ENCODE data around the gene TTC34. TPM values are rescaled to one million over a fixed set of nuclear protein-coding genes. Genes with fewer than 3 reads are reported as not detected.

The TTC34 gene
- total RNA-seq, 1 donor from 2014 or later = 0.20 TPM

DNA sequence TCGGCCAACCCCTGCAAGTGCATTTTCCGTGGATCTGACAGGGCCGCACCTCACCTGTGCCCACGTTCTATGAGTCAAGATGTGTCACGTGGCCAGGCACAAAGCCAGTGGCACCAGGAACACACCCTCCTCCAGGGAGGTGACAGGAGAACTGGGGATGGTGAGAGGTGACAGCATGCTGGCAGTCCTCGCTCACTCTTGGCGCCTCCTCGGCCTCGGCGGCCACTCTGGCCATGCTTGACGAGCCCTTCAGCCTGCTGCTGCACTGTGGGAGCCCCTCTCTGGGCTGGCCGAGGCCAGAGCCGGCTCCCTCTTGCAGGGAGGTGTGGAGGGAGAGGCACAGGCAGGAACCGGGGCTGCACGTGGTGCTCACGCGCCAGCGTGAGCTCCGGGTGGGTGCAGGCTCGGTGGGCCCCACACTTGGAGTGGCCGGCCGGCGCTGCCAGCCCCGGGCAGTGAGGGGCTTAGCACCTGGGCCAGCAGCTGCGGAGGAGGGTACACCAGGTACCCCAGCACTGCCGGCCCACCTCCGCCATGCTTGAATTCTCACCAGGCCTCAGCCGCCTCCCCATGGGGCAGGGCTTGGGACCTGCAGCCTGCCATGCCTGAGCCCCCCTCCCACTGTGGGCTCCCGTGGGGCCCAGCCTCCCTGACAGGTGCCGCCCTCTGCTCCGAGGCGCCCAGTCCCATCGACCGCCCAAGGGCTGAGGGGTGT, 11.6 kb upstream of the TTC34 start:
- no peak for DNase-seq (ENCODE audit: low read depth)

DNA sequence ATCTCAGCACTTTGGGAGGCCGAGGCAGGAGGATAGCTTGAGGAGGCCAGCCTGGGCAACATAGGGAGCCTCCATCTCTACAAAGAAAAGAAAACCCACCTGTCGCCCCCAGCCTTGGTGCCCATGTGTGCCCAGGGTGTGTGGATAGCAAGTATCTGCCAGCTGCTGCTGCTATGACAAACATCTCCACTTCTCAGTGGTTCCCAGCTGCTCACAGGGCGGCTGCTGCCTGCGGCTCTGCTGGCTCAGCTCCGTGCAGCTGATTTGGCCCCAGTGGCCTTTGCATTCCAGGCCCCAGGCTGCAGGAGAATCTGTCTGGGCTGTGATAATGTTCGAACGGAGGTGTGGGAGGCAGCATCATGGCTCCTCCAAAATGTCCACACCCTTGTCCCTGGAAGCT, 10.6 kb upstream of the TTC34 start:
- no peak for DNase-seq (ENCODE audit: low read depth)

- DNase-seq (ENCODE audit: low read depth) = no peak
Observed at GRCh38 chr1:2811533-2811918, 10.0 kb upstream of the TTC34 start.

DNA sequence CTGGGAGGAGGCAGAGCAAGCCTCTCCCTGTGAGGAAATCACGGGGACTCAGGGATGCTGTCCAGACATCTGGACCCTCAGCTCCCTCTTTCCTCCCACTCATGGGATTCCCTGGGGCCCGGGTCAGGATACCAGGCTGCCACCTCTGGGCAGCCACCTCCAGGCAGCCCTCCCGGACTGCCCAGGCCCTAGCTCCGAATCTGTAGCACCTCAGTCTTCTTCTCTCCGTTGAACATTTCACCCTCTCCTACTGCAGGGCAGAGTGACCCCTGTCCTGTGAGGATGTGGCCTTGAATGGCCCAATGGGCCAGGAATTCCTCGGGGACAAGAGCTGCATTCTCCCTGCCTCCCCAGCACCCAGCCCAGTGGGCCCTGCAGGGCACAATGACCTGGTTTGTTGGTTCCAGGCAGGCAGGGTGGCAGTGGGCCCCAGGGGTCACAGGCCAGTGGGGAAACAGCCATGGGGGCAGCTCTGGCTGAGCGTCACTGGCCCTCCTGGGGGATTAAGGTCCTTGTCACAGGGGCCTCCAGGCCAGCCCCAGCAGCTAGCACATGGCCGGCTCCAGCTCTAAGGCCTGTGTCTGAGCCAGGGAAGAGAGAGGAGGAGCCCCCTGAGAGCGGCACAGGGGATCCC, 9.5 kb upstream of the TTC34 start:
- no peak for DNase-seq (ENCODE audit: low read depth)

GRCh38 chr1:2810281-2810680, 8.8 kb upstream of the TTC34 start:
- no peak for DNase-seq (ENCODE audit: low read depth)

DNA sequence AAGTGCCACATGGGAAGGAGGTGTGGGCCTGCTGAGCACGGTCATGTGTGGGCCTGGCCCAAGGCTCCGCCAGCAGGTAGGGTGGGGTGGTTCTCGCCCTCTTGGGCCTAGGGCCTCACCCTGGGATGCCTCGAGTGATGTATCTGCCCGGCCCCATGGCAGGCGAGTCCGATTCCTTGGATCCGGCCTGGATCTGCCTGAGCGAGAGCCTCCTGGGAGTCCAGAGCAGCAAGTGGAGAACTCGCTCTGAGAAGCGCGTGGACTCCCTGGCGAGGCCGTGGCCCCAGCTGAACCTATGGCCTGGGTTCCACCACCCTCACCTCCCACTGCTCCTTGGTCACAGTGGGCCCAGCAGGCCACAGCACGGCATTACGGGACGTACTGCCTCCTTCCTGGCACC, 8.2 kb upstream of the TTC34 start:
- no peak for DNase-seq (ENCODE audit: low read depth)

DNA sequence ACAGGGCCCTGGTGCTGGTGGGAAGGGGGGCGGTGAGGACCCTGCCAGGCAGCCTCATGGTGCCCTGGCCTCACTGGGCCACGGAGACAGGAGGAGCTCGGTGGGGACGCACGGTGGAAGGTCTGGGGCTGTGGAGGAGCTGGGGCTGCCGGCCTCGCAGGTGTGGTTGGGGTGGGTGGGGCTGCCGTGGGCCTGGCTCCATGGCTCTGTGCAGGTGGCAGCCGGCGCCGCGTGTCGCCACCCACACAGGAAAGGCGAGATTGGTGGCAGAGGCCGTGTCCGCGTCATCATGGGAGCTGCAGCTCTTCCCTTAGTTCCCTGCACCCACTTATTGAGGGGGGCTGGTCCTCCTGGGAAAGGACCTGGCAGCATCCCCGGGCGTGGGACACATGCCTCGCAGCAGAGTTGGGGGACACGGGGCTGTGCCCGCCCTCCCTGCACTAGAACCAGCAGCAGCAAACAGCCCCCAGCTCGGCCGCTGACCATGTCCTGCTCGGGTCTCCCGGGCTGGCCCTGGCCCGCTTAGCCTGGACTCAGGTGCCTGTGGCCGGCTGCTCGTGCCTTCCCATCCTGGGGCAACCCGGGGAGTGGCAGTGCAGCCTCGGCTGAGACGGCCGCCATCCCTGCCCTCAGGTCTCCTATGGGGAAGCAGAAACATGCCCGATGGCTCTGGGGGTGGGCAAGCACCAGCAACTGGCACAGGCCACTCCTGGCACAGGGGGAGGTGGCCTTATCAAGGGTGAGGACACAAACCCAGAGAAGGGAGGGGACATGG, 7.5 kb upstream of the TTC34 start:
- no peak for DNase-seq (ENCODE audit: low read depth)

DNA sequence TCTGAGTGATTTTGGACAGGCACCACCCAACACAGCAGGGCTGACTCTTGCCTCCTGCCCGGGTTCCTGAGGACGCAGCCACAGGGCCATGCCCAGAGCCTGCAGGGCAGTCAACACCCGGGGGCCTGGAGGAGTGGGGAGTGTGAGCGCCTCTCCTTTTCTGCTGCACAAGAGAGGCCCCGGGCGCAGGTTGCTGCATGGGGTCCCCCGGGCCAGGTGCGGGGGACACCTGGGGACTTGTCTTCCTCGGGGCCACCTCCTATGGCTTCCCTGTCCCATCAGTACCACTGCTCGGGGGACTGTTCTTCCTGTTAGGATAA, 6.9 kb upstream of the TTC34 start:
- DNase-seq (ENCODE audit: low read depth) = no peak

DNA sequence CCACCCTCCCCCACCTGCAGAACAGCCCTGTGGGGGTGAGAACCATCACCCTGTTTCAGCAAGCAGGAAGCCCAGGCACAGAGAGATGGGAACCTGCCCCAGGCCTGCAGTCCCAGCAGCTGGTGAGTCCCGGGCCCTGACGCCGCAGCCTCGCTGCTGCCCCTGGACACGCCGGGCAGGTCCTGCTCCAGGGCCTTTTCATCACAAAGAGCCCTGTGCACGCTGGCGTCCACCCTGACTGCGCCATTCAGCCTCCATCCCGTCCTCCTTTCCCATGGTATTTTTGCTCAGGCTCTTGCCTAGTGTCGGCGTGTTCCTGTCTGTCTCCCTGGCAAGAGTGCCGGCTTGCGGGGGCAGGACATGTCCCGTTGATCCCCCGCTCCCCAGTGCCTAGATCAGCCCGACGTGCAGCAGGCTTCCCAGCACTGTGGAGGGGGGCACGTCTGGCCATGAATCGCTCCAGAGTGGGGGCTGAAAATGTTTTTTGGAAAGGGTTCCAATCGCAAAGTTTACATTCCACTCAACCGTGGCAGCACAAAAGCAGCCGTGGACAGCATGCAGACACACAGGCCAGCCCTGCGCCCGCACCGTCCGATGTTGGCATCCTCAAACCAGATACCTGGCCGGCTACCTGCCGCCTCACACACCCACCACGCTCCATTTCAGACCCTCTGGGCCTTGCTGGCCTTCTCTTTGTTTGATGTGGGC, 6.3 kb upstream of the TTC34 start:
- no peak for DNase-seq (ENCODE audit: low read depth)

DNA sequence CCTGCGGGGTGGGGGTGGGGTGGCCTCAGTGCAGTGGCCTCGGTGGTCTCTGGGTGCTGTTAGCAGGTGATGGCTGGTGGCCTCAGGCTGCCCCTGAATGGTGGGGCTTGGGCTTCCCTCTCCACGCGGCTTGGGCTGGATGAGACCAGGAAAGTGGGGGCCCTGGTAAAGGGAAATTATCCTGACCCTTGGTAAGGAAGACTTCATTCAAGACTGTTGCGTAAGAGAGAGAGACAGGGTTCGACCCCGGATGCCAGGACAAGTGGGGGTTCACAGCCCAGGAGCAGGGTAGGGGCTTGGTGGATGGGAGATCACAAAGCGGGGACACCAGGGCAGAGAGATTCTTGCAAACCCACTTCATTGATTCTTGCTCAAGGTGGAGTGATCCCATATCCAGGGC, 5.5 kb upstream of the TTC34 start:
- DNase-seq (ENCODE audit: low read depth) = no peak

DNA sequence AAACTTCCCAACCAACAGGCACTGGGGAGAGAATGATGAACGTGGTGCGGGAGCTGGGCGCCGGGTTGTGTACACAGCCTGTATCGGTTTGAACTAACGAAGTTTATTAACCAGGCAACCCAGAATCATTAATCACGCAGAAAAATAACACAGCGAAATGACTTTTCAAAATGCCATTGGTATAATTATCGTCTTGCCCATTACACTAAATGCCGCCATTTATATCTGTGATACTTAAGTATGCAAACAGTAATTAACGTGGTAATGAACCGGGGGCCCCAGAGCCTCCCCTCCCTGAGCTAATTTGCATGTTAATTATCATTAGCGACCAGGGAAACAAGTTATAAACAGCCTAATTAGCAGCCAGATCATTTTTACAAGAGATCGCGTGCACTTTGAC, 5.1 kb upstream of the TTC34 start:
- DNase-seq (ENCODE audit: low read depth) = no peak

DNA sequence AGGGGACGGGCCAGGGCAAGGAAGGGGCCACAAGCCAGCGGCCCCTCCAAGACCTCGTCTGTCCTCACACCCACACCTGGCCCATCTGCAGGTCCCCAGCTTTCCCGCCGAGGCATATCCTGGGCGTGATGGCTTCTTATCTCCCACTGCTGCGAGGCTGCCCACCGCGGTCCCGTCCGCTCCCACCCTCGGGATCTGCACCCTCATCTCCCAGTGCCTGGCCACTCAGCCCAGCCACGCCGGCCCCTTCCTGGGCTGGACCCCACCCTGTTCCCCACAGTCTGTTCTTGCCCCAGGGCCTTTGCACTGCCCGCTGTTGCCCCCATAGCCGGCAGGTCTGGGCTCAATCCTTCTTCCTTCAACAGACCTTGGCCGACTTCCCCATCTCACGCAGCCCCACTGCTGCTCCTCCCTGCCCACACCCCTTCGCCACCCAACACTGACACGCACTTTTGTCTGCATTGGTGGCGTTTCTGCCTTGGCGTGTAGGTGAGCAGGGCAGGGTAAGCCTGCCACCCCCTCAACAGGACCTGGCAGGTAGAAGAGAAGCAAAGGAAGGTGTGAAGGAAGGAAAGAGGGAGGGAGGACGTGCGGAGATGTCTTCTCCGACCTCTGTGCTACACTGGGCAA, 4.4 kb upstream of the TTC34 start:
- no peak for DNase-seq (ENCODE audit: low read depth)

DNA sequence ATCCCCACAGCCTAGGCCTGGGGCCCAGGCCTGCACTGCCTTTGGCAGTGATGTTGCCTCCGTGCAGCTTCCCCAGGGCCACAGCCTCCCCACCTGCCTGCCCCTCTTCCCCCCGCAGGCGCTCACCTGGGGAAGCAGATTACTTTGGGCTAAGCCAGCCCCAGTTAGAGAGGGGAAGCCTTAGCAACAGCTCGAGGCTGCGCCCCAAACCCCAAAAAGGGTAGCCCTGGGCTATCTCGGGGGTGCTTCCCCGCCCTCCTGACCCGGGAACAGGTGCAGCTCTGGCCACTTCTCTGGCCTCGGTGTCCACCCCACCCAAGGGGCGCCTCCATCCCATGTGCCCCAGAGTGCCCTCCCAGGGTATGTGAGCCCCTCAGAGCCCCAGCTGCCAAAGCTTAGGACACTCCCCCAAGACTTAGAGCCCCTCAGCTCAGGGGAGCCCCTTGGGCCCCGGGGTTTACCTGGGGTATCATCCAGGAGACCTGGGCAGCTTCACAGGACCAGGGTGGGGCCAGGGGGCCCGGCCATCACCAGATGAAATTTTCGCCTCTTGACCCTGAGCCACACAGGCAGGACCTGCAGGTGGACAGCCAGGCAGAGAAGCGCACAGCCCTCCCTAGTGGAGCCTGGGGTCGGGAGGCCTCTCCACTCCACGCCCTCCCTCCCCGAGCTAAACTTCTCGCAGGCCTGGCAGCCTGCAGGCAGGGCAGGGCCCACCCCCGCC, 3.3 kb upstream of the TTC34 start:
- no peak for DNase-seq (ENCODE audit: low read depth)

GRCh38 chr1:2803931-2804627, 2.6 kb upstream of the TTC34 start:
- DNase-seq (ENCODE audit: low read depth) = no peak

DNA sequence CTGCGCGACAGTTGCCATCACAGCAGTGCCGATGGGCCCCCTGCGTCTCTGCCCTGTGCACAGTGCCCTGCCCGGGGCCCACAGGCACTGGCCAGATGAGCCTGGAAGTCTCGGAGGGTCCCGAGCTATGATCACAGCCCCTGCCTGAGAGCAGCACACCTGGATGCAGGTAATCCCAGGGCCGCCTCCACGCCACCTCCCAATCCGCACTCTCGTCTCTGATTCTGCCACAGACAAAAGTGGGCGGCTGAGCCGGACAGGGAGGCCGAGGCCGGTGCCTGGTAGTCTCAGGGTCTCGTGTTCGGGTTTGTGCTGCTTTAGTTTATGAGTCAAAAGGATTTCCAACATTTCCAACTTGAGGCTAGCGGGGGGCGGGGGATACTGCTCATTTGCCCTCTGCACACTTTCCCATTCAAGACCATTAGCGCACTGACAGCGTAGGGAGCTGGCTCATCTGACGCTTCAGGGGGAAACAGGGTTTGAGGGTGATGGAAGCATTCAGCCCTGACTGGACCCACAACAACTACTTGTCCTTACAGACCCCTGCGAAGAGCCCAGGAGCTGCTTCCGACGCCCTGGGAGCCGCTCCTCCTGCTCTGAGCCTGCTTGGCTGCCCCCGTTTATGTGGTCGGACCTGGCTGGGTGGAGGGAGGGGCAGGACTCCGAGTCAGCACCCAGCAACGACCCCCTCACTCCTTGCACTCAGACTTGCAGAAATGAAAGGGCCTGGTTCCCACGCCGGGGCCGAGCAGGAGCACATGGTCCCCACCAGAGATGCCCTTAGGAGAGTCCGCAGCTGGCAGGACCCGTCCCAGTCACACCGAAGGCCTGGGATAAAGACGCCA, 1.8 kb upstream of the TTC34 start:
- no peak for DNase-seq (ENCODE audit: low read depth)

DNA sequence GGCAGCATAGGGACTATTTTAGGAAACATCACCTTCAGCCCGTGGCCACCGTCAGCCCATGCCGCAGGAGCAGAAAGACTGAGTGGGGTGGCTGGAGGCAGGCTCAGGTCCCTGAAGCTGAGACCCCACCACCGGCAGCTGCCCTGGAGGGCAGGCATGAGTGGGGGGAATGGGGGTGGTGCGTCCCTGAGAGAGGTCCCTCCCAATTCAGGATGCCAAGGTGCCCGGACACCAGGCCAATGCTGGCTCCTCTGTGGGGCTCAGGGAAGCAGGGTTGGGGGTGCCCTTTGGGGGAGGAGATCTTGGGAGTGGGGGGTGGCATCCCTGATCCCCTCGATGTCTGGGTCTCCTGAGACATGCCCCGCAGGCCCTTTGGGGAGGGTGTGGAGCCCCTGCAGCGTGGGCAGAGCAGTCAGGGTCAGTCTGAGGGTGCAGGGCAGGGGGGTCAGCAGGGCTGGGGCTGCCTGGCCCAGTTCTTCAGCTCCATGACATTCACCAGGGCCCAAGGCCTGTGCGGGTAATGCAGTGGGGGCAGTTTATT, 998 bp upstream of the TTC34 start:
- DNase-seq (ENCODE audit: low read depth) = no peak

GRCh38 chr1:2801046-2801445, 447 bp downstream of the TTC34 start:
- DNase-seq (ENCODE audit: low read depth) = no peak

GRCh38 chr1:2800664-2801045, 838 bp downstream of the TTC34 start:
- no peak for DNase-seq (ENCODE audit: low read depth)

- DNase-seq (ENCODE audit: low read depth) = no peak
Observed at GRCh38 chr1:2799811-2800663, 1.5 kb downstream of the TTC34 start.

Measured in renal cortical epithelial cell (primary cell).